Stimulated activated CD4-positive, alpha-beta T cell treated with anti-CD3 and anti-CD28 coated beads, Interleukin-15, amount 100 ng/mL, for 24 hours (primary cell): Measurements from ENCODE around the gene UBN1.
"Not testable (repeated sequence)": the region's sequence is repeated elsewhere in the genome, so short reads cannot be mapped to it uniquely, and the experiment has no call there.

ENCODE experiments used
- DNase-seq: peaks from one replicate; pipeline ENCODE4 v3.0.0-alpha.2; 2020

Gene UBN1

GRCh38 chr16:4886151-4886550 is 38.9 kb downstream of the UBN1 start:
- DNase-seq: no peak

- no peak for DNase-seq
Observed at GRCh38 chr16:4888428-4889135, 41.3 kb downstream of the UBN1 start.

GRCh38 chr16:4890026-4890425 is 42.7 kb downstream of the UBN1 start:
- DNase-seq: no peak

- DNase-seq: no peak
Observed at GRCh38 chr16:4890686-4891085, 43.4 kb downstream of the UBN1 start.

- no peak for DNase-seq
Observed at GRCh38 chr16:4891097-4891885, 44.0 kb downstream of the UBN1 start.

- DNase-seq: no peak
Observed at GRCh38 chr16:4891886-4892216, 44.6 kb downstream of the UBN1 start.

- no peak for DNase-seq
Observed at GRCh38 chr16:4892361-4893102, 45.3 kb downstream of the UBN1 start.

GRCh38 chr16:4893103-4893862 is 46.0 kb downstream of the UBN1 start:
- no peak for DNase-seq

GRCh38 chr16:4894276-4895150 is 47.2 kb downstream of the UBN1 start:
- DNase-seq: no peak

GRCh38 chr16:4895366-4895765 is 48.1 kb downstream of the UBN1 start:
- DNase-seq: no peak

- DNase-seq: not testable (repeated sequence)
Observed at GRCh38 chr16:4896761-4897160, 49.5 kb downstream of the UBN1 start.

- no peak for DNase-seq
Observed at GRCh38 chr16:4897328-4897727, 50.0 kb downstream of the UBN1 start.

- DNase-seq: no peak
Observed at GRCh38 chr16:4898811-4899473, 51.7 kb downstream of the UBN1 start.

GRCh38 chr16:4899474-4899846 is 52.2 kb downstream of the UBN1 start:
- no peak for DNase-seq

- no peak for DNase-seq
Observed at GRCh38 chr16:4900036-4900435, 52.8 kb downstream of the UBN1 start.

- no peak for DNase-seq
Observed at GRCh38 chr16:4900750-4901149, 53.5 kb downstream of the UBN1 start.

- DNase-seq: no peak
Observed at GRCh38 chr16:4902038-4902437, 54.8 kb downstream of the UBN1 start.

GRCh38 chr16:4904108-4904941 is 57.0 kb downstream of the UBN1 start:
- no peak for DNase-seq

- DNase-seq: no peak
Observed at GRCh38 chr16:4904942-4905615, 57.8 kb downstream of the UBN1 start.

GRCh38 chr16:4908854-4909401 is 61.6 kb downstream of the UBN1 start:
- no peak for DNase-seq
